HepG2 (cell line): Measurements from ENCODE around the gene LARP4. TPM values are rescaled to one million over a fixed set of nuclear protein-coding genes. Genes with fewer than 3 reads are reported as not detected.
A peak's percentile ranks its signal among the peaks of the same experiment; 100 is the strongest.
"Not testable (repeated sequence)": the region's sequence is repeated elsewhere in the genome, so short reads cannot be mapped to it uniquely, and the experiment has no call there.

Source experiments
- ATAC-seq: fragments of 200-7000 bp; cut with Tn5 transposase; 3 replicates; pipeline ENCODE4 v1.9.1; 2020; ENCODE audit warnings: mild to moderate bottlenecking, moderate library complexity
- BruUV-seq: library from RNA; stranded (reverse); fragments of 400-500 nt; replicated peaks from 2 replicates; lab custom pipeline; 2021; lab: Mats Ljungman, UMichigan
- CTCF ChIA-PET: fragments of 300-600 bp; formaldehyde crosslinking; extraction: SDS; loops from one replicate; lab custom pipeline; 2021; ENCODE audit warnings: low total read pairs, inconsistent platforms, low intra/inter-chr PET ratio; lab: Yijun Ruan, JAX
- POLR2A ChIA-PET: fragments of 350-600 bp; sonication (Branson Sonifier 250); formaldehyde crosslinking; loops from one replicate; lab custom pipeline; 2020; ENCODE audit warnings: antibody characterized with exemption, inconsistent platforms; lab: Yijun Ruan, JAX
- DNase-seq: peaks from one replicate; pipeline ENCODE4 v3.0.0-alpha.2; 2015; ENCODE audit warnings: low spot score
- FAIRE-seq: peaks from 3 replicates; lab custom pipeline; 2011; peaks lifted over from hg19 to GRCh38; lab: Jason Lieb, UNC
- H2AFZ ChIP-seq: one replicate; pipeline ENCODE4 v1.6.1; 2011; ENCODE audit warnings: low read length, inconsistent platforms
- H3K27ac ChIP-seq: fragments of 300-600 bp; 3 replicates; pipeline ENCODE4 v1.8.0; 2011; ENCODE audit warnings: mixed run types, mild to moderate bottlenecking, mixed read lengths, low read length, inconsistent platforms; ENCODE audit not compliant: insufficient read depth; ENCODE audit errors: extremely low read length
- H3K27me3 ChIP-seq, 2 experiments: fragments of 200-600 bp in 1 of 2; 2 replicates in 1 of 2; 3 replicates in 1 of 2; pipeline versions ENCODE4 v1.6.0 to v1.8.0; 2011; ENCODE audit warnings: low read length in 2 of 2, mild to moderate bottlenecking in 2 of 2, moderate library complexity in 2 of 2, inconsistent platforms in 1 of 2; ENCODE audit not compliant: insufficient read depth in 2 of 2, control insufficient read depth in 1 of 2
- H3K36me3 ChIP-seq, 2 experiments: fragments of 200-600 bp in 1 of 2; replicated peaks in 1 of 2; 2 replicates in 1 of 2; 3 replicates in 1 of 2; pipeline versions ENCODE4 v1.5.1 to v1.8.0; 2011; ENCODE audit warnings: low read length in 2 of 2, inconsistent platforms in 1 of 2; ENCODE audit not compliant: insufficient read depth in 2 of 2, control insufficient read depth in 1 of 2
- H3K4me1 ChIP-seq: 2 replicates; pipeline ENCODE4 v1.5.1; 2012; ENCODE audit warnings: low read length, inconsistent platforms; ENCODE audit not compliant: insufficient read depth
- H3K4me2 ChIP-seq: 2 replicates; pipeline ENCODE4 v1.6.0; 2011; ENCODE audit warnings: low read depth, low read length, inconsistent platforms
- H3K4me3 ChIP-seq, 3 experiments: fragments of 200-600 bp in 1 of 3; sonication (generic), shearing (Covaris generic) in 1 of 3; replicated peaks in 1 of 3; 2 replicates each; pipeline ENCODE4 v1.5.1; 2011 to 2016; ENCODE audit warnings: low read length in 3 of 3, inconsistent platforms in 2 of 3, low read depth in 2 of 3, mild to moderate bottlenecking in 2 of 3, control low read depth in 1 of 3, mixed read lengths in 1 of 3; ENCODE audit not compliant: insufficient read depth in 1 of 3
- H3K79me2 ChIP-seq: one replicate; pipeline ENCODE4 v1.6.1; 2011; ENCODE audit warnings: low read length, inconsistent platforms; ENCODE audit not compliant: insufficient read depth
- H3K9ac ChIP-seq: 2 replicates; pipeline ENCODE4 v1.6.0; 2011; ENCODE audit warnings: mild to moderate bottlenecking, low read depth, low read length, inconsistent platforms; ENCODE audit not compliant: insufficient read depth
- H3K9me3 ChIP-seq: 2 replicates; pipeline ENCODE4 v1.5.1; 2012; ENCODE audit warnings: mild to moderate bottlenecking, low read length
- H4K20me1 ChIP-seq: 2 replicates; pipeline ENCODE4 v1.6.0; 2011; ENCODE audit warnings: inconsistent platforms, mild to moderate bottlenecking, low read length, moderate library complexity; ENCODE audit not compliant: insufficient read depth
- EED ChIP-seq: sonication (generic); formaldehyde crosslinking; IDR thresholded peaks from 2 replicates; pipeline ENCODE4 v1.5.0; 2020; ENCODE audit warnings: mild to moderate bottlenecking, missing genetic modification reagents
- EP300 ChIP-seq, 3 experiments: sonication (generic) in 1 of 3; formaldehyde crosslinking in 1 of 3; IDR thresholded peaks; 2 replicates each; pipeline versions ENCODE4 v1.5.1 to v1.6.1; 2011 to 2020; ENCODE audit warnings: low read depth in 2 of 3, low read length in 2 of 3, borderline replicate concordance in 1 of 3, improper control_type of control experiment in 1 of 3, mild to moderate bottlenecking in 1 of 3, missing genetic modification reagents in 1 of 3, moderate library complexity in 1 of 3
- ERF ChIP-seq: IDR thresholded peaks from 2 replicates; pipeline ENCODE4 v1.6.1; 2018; ENCODE audit warnings: missing biosample characterization, missing genetic modification reagents
- FOXA1 ChIP-seq, 2 experiments: fragments of 450-650 bp in 1 of 2; sonication (generic) in 1 of 2; formaldehyde crosslinking in 1 of 2; IDR thresholded peaks; 2 replicates each; pipeline versions ENCODE4 v1.4.0 to v1.6.1; 2016 to 2020; ENCODE audit warnings: missing genetic modification reagents in 1 of 2
- FOXM1 ChIP-seq: sonication (generic); formaldehyde crosslinking; IDR thresholded peaks from 2 replicates; pipeline ENCODE4 v1.5.0; 2020; ENCODE audit warnings: missing genetic modification reagents
- HIVEP1 ChIP-seq: sonication (generic); formaldehyde crosslinking; IDR thresholded peaks from 2 replicates; pipeline ENCODE4 v1.4.0; 2020; ENCODE audit warnings: mild to moderate bottlenecking, missing genetic modification reagents
- HNRNPLL ChIP-seq: fragments of 200-400 bp; formaldehyde crosslinking; IDR thresholded peaks from 2 replicates; pipeline ENCODE4 v1.6.1; 2017; ENCODE audit warnings: mild to moderate bottlenecking, low read depth, low read length; ENCODE audit not compliant: poor library complexity, severe bottlenecking
- MXI1 ChIP-seq: IDR thresholded peaks from 3 replicates; pipeline ENCODE4 v1.6.1; 2012; ENCODE audit warnings: low read depth, low read length, inconsistent platforms, borderline replicate concordance
- REXO4 ChIP-seq: sonication (generic); formaldehyde crosslinking; IDR thresholded peaks from 2 replicates; pipeline ENCODE4 v1.8.0; 2022; ENCODE audit warnings: missing genetic modification reagents, mild to moderate bottlenecking, borderline replicate concordance
- SETDB1 ChIP-seq: sonication (generic); formaldehyde crosslinking; IDR thresholded peaks from 2 replicates; pipeline ENCODE4 v1.5.1; 2020; ENCODE audit warnings: missing genetic modification reagents, mild to moderate bottlenecking, borderline replicate concordance
- SIX1 ChIP-seq: sonication (generic); formaldehyde crosslinking; IDR thresholded peaks from 2 replicates; pipeline ENCODE4 v1.4.0; 2020; ENCODE audit warnings: missing genetic modification reagents, borderline replicate concordance
- ZFX ChIP-seq: sonication (generic); formaldehyde crosslinking; IDR thresholded peaks from 2 replicates; pipeline ENCODE4 v1.4.0; 2020; ENCODE audit warnings: mild to moderate bottlenecking, low read depth, missing genetic modification reagents, moderate library complexity
- ZNF124 ChIP-seq: sonication (generic); formaldehyde crosslinking; IDR thresholded peaks from 2 replicates; pipeline ENCODE4 v1.4.0; 2020; ENCODE audit warnings: missing genetic modification reagents
- ZNF207 ChIP-seq: fragments of 450-650 bp; IDR thresholded peaks from 2 replicates; pipeline ENCODE4 v1.6.1; 2016; ENCODE audit warnings: antibody characterized with exemption, borderline replicate concordance
- WGBS: methylation state at CpG from one replicate; pipeline ENCODE4 v1.1.6; 2017; ENCODE audit warnings: low lambda C conversion rate; 5-methylcytosine and 5-hydroxymethylcytosine counted together
- in situ Hi-C: cut with HindIII; loops from 2 replicates; pipeline ENCODE4 v1.10.0; 2017; ENCODE audit warnings: low pct_unique_long_range_greater_than_20kb; ENCODE audit not compliant: extremely low pct_ligation_motif_present
- intact Hi-C: fragments of 100-400 bp; cut with micrococcal nuclease; formaldehyde crosslinking; loops from one replicate; pipeline ENCODE4 v1.10.0; 2022; ENCODE audit not compliant: unreplicated experiment
- polyA plus RNA-seq, 8 experiments: library from polyadenylated mRNA; depleted of rRNA in 3 of 8; stranded (reverse) in 7 of 8; unstranded in 1 of 8; fragments of >200 nt; fragmentation: Illumina TruSeq in 4 of 8; extraction: Trizol in 4 of 8; gene quantifications; 2 replicates each; pipeline versions ENCODE4 v1.2.1 to v1.2.3, GENCODE V29; 2011 to 2016; ENCODE audit warnings: low read depth in 4 of 8, missing spikeins in 1 of 8, mixed read lengths in 1 of 8; ENCODE audit not compliant: insufficient read depth in 1 of 8
- total RNA-seq, 5 experiments: library from RNA; depleted of rRNA; stranded (reverse); fragments of >200 nt; fragmentation: Illumina TruSeq; extraction: Trizol; gene quantifications; 2 replicates each; pipeline ENCODE4 v1.2.3, GENCODE V29; 2016; ENCODE audit warnings: low read depth in 1 of 5
- TF ChIP-seq, protein P1 (sequence below): sonication (generic); formaldehyde crosslinking; IDR thresholded peaks from 2 replicates; pipeline ENCODE4 v1.4.0; 2020; ENCODE audit warnings: mild to moderate bottlenecking, missing genetic modification reagents
- TF ChIP-seq, protein P2 (sequence below): sonication (generic); formaldehyde crosslinking; IDR thresholded peaks from 2 replicates; pipeline ENCODE4 v1.4.0; 2020; ENCODE audit warnings: low read depth, mild to moderate bottlenecking, missing genetic modification reagents

Gene LARP4
- total and polyA plus RNA-seq, 2 of the 13 experiments (the other 11 are each of a cell fraction or from before 2014, with no cell fraction given) = 16.4 to 42.7 TPM

DNA sequence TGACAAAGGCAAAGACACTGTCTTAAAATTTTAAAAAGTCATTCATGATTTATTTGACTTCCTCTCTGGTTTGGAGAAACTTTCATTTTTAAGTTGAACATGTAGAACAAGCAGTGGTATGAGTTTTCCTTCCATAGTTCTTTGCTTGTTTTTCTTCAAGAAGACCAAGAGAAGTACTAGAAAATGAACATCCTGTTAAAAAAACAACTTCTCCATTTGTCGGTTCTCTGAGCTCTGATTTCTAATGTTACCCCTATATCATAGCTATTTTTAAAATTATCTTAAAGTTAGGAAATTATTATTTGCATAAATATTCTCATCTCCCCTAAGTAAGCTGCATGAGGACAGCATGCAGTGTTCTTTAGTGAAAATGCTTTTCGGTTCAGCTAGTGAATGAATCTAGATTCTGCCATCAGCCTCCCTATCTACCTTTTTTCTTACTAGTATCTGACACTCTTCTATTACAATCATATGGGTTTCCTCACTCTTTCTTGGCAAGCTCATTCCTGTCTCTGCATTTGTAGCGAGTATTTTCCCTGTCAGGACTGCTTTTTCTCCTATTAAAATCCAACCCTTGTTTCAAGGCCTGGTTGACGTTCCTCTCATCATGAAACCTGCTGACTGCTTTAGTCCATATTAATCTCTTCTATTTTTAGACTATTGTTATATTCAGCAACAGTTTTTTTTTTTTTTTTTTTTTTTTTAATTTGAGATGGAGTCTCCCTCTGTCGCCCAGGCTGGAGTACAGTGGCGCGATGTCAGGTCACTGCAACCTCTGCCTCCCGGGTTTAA is 119.9 kb downstream of the LARP4 start:
- no peaks in the 10 kb centered on the region for H3K27me3 ChIP-seq
- no peak for FAIRE-seq
- in situ Hi-C loops = no loop called here

DNA sequence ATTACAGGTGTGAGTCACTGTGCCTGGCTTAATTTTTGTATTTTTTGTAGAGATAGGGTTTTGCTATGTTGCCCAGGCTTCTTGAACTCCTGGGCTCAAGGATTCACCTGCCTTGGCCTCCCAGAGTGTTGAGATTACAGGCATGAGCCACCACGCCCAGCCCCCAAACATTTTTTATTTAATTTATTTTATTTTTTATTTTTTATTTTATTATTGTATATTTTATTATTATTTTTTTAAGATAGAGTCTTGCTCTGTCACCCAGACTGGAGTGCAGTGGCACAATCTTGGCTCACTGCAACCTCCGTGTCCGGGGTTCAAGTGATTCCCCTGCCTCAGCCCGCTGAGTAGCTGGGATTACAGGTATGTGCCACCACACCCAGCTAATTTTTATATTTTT is 121.1 kb downstream of the LARP4 start:
- Histone ChIP-seq H3K4me1 (peaks cover 88% of the 10 kb centered on the region), H3K79me2 (peaks cover 88% of the 10 kb centered on the region)
- H3K9ac ChIP-seq, H4K20me1 ChIP-seq, BruUV-seq, H2AFZ ChIP-seq, FAIRE-seq, H3K27me3 ChIP-seq, H3K27ac ChIP-seq, ATAC-seq, H3K36me3 ChIP-seq, CTCF ChIA-PET, DNase-seq, POLR2A ChIA-PET, H3K4me3 ChIP-seq, intact Hi-C loops, H3K4me2 ChIP-seq, H3K9me3 ChIP-seq, in situ Hi-C loops: not testable (repeated sequence)
- 96% methylated on average over 4 of the region's 4 CpGs for WGBS

More for the DNA sequence above, 119.9 kb downstream of the LARP4 start:
- no peak for ATAC-seq
- intact Hi-C loops = no loop called here
- Histone ChIP-seq H3K27ac (peak overlapping the region; percentile 3), H3K36me3 (0 out of 5 replicates have a peak, but pooled peaks cover 0 to 4% of the 10 kb centered on the region in 2 experiments), H2AFZ (no peak overlapping the region), H3K9ac (no peak overlapping the region), H3K79me2 (peaks cover 96% of the 10 kb centered on the region), H3K4me1 (peaks cover 86% of the 10 kb centered on the region), H3K4me2 (no peak overlapping the region), H4K20me1 (no peaks in the 10 kb centered on the region), H3K4me3 (no peak overlapping the region), H3K9me3 (no peaks in the 10 kb centered on the region)
- WGBS = 92% methylated on average over 8 of the region's 8 CpGs
- no TSS peak for BruUV-seq
- POLR2A ChIA-PET = interaction anchor here (1.3 kb wide), 1 partner anchor 11 kb away, joined by 3 read pairs; no protein-coding TSS in a partner anchor
- DNase-seq = no peak
- no peak for TF ChIP-seq FOXM1
- TF ChIP-seq HIVEP1 (CRISPR knock-in tag) = no peak
- TF ChIP-seq SIX1 (CRISPR knock-in tag) = no peak
- TF ChIP-seq, protein P1, sequence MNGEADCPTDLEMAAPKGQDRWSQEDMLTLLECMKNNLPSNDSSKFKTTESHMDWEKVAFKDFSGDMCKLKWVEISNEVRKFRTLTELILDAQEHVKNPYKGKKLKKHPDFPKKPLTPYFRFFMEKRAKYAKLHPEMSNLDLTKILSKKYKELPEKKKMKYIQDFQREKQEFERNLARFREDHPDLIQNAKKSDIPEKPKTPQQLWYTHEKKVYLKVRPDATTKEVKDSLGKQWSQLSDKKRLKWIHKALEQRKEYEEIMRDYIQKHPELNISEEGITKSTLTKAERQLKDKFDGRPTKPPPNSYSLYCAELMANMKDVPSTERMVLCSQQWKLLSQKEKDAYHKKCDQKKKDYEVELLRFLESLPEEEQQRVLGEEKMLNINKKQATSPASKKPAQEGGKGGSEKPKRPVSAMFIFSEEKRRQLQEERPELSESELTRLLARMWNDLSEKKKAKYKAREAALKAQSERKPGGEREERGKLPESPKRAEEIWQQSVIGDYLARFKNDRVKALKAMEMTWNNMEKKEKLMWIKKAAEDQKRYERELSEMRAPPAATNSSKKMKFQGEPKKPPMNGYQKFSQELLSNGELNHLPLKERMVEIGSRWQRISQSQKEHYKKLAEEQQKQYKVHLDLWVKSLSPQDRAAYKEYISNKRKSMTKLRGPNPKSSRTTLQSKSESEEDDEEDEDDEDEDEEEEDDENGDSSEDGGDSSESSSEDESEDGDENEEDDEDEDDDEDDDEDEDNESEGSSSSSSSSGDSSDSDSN (CRISPR knock-in tag) = no peak
- no peak for TF ChIP-seq EP300 (IDR thresholded peaks at IDR 0.05; ENCODE audit: low read depth in 2 of 2, low read length in 2 of 2)
- TF ChIP-seq EP300 (CRISPR knock-in tag; IDR thresholded peaks at IDR 0.05; ENCODE audit: borderline replicate concordance) = no peak
- no peak for TF ChIP-seq EED (CRISPR knock-in tag)
- TF ChIP-seq SETDB1 (CRISPR knock-in tag) = no peak
- TF ChIP-seq ERF (CRISPR knock-in tag) = no peak
- TF ChIP-seq ZFX (CRISPR knock-in tag) = no peak
- TF ChIP-seq ZNF207 = no peak
- no peak for TF ChIP-seq MXI1
- no peak for TF ChIP-seq REXO4
- TF ChIP-seq, protein P2, sequence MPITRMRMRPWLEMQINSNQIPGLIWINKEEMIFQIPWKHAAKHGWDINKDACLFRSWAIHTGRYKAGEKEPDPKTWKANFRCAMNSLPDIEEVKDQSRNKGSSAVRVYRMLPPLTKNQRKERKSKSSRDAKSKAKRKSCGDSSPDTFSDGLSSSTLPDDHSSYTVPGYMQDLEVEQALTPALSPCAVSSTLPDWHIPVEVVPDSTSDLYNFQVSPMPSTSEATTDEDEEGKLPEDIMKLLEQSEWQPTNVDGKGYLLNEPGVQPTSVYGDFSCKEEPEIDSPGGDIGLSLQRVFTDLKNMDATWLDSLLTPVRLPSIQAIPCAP = no peak
- TF ChIP-seq HNRNPLL = no peak
- no peak for TF ChIP-seq FOXA1 (IDR thresholded peaks at IDR 0.05)
- TF ChIP-seq FOXA1 (CRISPR knock-in tag; IDR thresholded peaks at IDR 0.05) = no peak
- TF ChIP-seq ZNF124 (CRISPR knock-in tag) = no peak
- CTCF ChIA-PET = no interaction called here
